Motor neuron (in vitro differentiated cells): ENCODE data around the gene ERC2. TPM values are rescaled to one million over a fixed set of nuclear protein-coding genes. Genes with fewer than 3 reads are reported as not detected.

Experiments
- ATAC-seq, 8 experiments: fragments of 200-7000 bp; cut with Tn5 transposase; replicated peaks in 6 of 8; 2 replicates each; pipeline ENCODE4 v1.8.0; 2021; ENCODE audit warnings: mild to moderate bottlenecking in 8 of 8, moderate library complexity in 8 of 8
- H3K27ac ChIP-seq, 2 donors: fragments of 250-450 bp; sonication (Bioruptor Pico); 2 replicates each; pipeline ENCODE4 v1.9.0; 2021; ENCODE audit warnings: antibody characterized with exemption in 2 of 2, mild to moderate bottlenecking in 2 of 2, moderate library complexity in 1 of 2
- H3K4me1 ChIP-seq, 2 donors: fragments of 250-450 bp; sonication (Bioruptor Pico); replicated peaks in 1 of 2; 2 replicates each; pipeline ENCODE4 v1.6.1; 2021; ENCODE audit warnings: antibody characterized with exemption in 2 of 2, mild to moderate bottlenecking in 2 of 2, moderate library complexity in 1 of 2
- H3K4me3 ChIP-seq, 5 donors: fragments of 250-450 bp; sonication (Bioruptor Pico); 2 replicates each; pipeline ENCODE4 v1.9.0; 2021; ENCODE audit warnings: antibody characterized with exemption in 5 of 5, mild to moderate bottlenecking in 5 of 5, moderate library complexity in 4 of 5
- WGBS, 10 experiments: fragments of 450-650 bp; shearing (Covaris generic); methylation state at CpG; one replicate each; pipeline ENCODE4 v1.0.0; 2022; 5-methylcytosine and 5-hydroxymethylcytosine counted together
- in situ Hi-C, 9 experiments: fragments of 400-800 bp; cut with MboI; loops; one replicate each; pipeline ENCODE4 v1.15.0; 2021; ENCODE audit warnings: low sequenced_read_pairs in 9 of 9, low pct_unique_long_range_greater_than_20kb in 2 of 9; ENCODE audit not compliant: unreplicated experiment in 9 of 9
- total RNA-seq, 8 experiments: library from RNA; unstranded; fragments of 300-600 nt; gene quantifications; 2 replicates each; pipeline versions ENCODE4 v1.2.3 to v1.2.4, GENCODE V29; 2022

Gene ERC2
- total RNA-seq, 8 experiments from 2014 or later, result 1.0 to 28.0 (median 18.2) TPM

DNA sequence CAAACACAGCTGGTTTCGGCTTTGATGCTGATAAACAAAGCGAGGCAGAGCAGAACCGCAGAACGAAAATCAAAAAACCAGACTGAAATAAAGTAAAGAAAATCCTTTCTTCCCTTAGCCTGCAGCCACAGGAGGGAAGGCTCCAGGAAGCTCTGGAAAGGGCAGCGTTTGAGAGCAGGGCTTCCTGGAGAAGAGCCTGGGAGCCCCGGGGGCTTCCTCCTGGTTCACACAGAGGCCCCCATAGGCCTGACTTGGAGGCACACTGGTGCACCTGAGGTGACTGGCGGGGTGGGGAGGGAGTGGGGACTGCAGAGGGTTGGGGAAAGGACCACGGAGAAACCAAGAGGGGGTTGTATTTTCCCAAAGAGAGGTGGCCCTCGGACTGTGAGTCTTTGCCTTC is 882.4 kb downstream of the ERC2 start:
- peak in 1 of 8 experiments; percentile 24 for ATAC-seq
- 0 to 100% (median 76%) methylated on average over 1 to 7 of the region's 9 CpGs; no CpG with 5 or more reads in 2 of the 10 experiments for WGBS, 10 experiments
- Histone ChIP-seq H3K4me3 (no peak overlapping the region), H3K27ac (no peak overlapping the region), H3K4me1 (peaks cover 4 to 5% of the 10 kb centered on the region in 2 donors)
- in situ Hi-C loops, result no loop called here

GRCh38 chr3:55584716-55585368 is 883.4 kb downstream of the ERC2 start:
- WGBS, 10 experiments, result 76 to 100% (median 84%) methylated on average over 1 to 9 of the region's 15 CpGs; no CpG with 5 or more reads in 1 of the 10 experiments
- H3K4me3 ChIP-seq, result no peak overlapping the region
- no peak for ATAC-seq
- in situ Hi-C loops, result no loop called here
- H3K27ac ChIP-seq, result no peak overlapping the region
- peaks cover 4 to 9% of the 10 kb centered on the region in 2 donors for H3K4me1 ChIP-seq

GRCh38 chr3:55584030-55584429 is 884.2 kb downstream of the ERC2 start:
- Histone ChIP-seq H3K27ac (no peak overlapping the region), H3K4me3 (no peak overlapping the region), H3K4me1 (peaks cover 9 to 13% of the 10 kb centered on the region in 2 donors)
- 15 to 100% (median 83%) methylated on average over 1 to 3 of the region's 3 CpGs; no CpG with 5 or more reads in 3 of the 10 experiments for WGBS, 10 experiments
- in situ Hi-C loops, result no loop called here
- ATAC-seq, result no peak

DNA sequence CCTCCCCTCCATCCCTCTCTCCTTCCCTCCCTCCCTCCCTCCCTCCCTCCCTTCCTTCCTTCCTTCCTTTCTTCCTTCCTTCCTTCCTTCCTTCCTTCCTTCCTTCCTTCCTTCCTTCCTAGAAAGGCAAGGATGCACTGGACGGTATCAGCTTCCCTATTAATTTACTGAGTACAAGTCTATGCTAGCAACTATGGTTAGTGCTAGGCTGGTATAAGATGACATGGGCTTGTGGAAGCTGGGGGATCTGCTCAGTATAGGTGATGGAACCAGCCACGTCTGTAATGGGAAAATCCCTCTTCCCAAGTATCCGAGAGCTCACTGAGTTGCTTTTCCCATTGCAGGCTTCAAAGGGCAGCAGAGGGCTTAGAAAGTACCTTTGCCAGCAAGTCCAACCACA is 884.8 kb downstream of the ERC2 start:
- 50 to 100% (median 80%) methylated on average over 1 to 2 of the region's 3 CpGs; no CpG with 5 or more reads in 4 of the 10 experiments for WGBS, 10 experiments
- peaks cover 9 to 18% of the 10 kb centered on the region in 2 donors for H3K4me1 ChIP-seq
- H3K27ac ChIP-seq, result no peak overlapping the region
- H3K4me3 ChIP-seq, result no peak overlapping the region
- no peak for ATAC-seq
- in situ Hi-C loops, result no loop called here

DNA sequence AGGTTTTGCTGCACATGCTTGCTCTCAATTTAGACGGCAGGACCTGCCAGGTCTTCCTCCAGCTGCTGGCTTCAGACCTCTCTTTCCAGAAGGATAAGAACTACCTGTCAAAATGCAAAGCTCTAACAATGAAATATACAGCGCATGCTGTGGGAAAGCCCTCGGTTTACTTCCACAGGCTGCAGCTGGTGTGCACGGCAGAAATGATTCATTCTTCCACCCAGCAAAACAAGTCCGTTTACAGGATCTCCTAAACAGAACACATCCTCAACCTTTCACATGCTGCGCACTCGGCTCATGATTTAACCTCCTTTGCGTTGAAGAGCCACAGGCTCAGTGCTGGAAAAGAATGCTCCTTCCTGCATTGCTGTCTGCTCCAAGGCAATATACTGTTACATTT is 888.8 kb downstream of the ERC2 start:
- Histone ChIP-seq H3K4me1 (peaks cover 9 to 20% of the 10 kb centered on the region in 2 donors), H3K4me3 (no peak overlapping the region), H3K27ac (peak overlapping the region in 1 of 2 donors; percentile 14)
- ATAC-seq, result peak in 5 of 8 experiments; percentile 82 to 95 (median 89)
- WGBS, 10 experiments, result 7 to 76% (median 47%) methylated on average over 1 to 7 of the region's 8 CpGs; no CpG with 5 or more reads in 2 of the 10 experiments
- in situ Hi-C loops, result no loop called here

- no peak overlapping the region for H3K4me3 ChIP-seq
- no peak overlapping the region for H3K27ac ChIP-seq
- in situ Hi-C loops, result no loop called here
- peak in 1 of 8 experiments; percentile 3 for ATAC-seq
- 10 to 100% (median 85%) methylated on average over 1 to 4 of the region's 17 CpGs; no CpG with 5 or more reads in 2 of the 10 experiments for WGBS, 10 experiments
- peaks cover 14 to 25% of the 10 kb centered on the region in 2 donors for H3K4me1 ChIP-seq
These were observed 891.5 kb downstream of the ERC2 start for GRCh38 chr3:55576621-55577388.

GRCh38 chr3:55574671-55575070 is 893.6 kb downstream of the ERC2 start:
- in situ Hi-C loops, result no loop called here
- no peak overlapping the region for H3K4me3 ChIP-seq
- WGBS, 10 experiments, result 0 to 100% (median 83%) methylated on average over 1 to 3 of the region's 3 CpGs; no CpG with 5 or more reads in 3 of the 10 experiments
- H3K4me1 ChIP-seq, result peaks cover 23 to 30% of the 10 kb centered on the region in 2 donors
- H3K27ac ChIP-seq, result no peak overlapping the region
- ATAC-seq, result no peak

DNA sequence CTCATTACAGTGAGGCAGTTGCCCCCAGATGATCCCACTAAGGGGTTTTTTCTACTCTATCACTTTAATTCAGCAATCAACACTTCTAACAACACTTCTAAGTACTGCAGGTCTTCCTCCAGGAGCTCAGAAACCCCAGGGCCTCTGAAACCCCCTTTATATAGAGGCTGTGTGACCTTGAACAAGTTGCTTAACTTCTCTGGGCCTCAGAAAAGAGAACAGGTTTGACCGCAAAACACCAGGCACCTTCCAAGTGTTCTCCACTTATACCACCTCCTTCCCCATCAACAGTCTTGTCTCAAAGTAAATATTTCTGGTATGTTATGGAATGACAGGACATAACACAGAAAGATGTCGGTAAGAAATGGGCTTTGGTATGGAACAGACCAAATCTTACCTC is 895.5 kb downstream of the ERC2 start:
- in situ Hi-C loops, result no loop called here
- Histone ChIP-seq H3K4me1 (peaks cover 21 to 22% of the 10 kb centered on the region in 2 donors), H3K4me3 (no peak overlapping the region), H3K27ac (no peak overlapping the region)
- no peak for ATAC-seq
- WGBS, 10 experiments, result 50 to 100% (median 100%) methylated on average over 1 to 2 of the region's 2 CpGs; no CpG with 5 or more reads in 4 of the 10 experiments

DNA sequence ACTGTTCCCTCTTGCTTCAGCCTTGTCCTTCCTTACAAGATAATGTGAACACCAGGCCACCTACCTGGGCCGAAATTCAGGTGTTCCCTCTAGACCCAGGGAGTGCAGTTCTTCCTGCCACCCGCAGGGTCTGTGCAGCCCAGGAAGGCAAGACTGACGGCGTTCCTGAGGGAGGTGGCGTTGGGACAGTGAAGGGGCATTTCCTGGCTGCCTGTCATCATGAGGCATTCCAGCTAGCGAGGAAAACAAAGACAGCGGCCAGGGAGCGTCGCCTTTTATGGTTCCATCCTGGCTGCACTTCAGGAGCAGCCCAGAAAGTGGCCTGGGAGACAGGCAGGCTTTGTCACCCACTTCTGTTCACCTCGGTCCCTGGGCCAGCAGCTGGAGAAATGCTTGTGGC is 896.4 kb downstream of the ERC2 start:
- in situ Hi-C loops, result no loop called here
- Histone ChIP-seq H3K4me1 (peaks cover 20 to 22% of the 10 kb centered on the region in 2 donors), H3K4me3 (no peak overlapping the region), H3K27ac (no peak overlapping the region)
- peak in 5 of 8 experiments; percentile 91 to 94 (median 94) for ATAC-seq
- 15 to 80% (median 31%) methylated on average over 1 to 5 of the region's 10 CpGs; no CpG with 5 or more reads in 3 of the 10 experiments for WGBS, 10 experiments

- WGBS, 10 experiments, result 0 to 60% (median 42%) methylated on average over 1 to 2 of the region's 3 CpGs; no CpG with 5 or more reads in 6 of the 10 experiments
- in situ Hi-C loops, result no loop called here
- no peak for ATAC-seq
- Histone ChIP-seq H3K27ac (no peak overlapping the region), H3K4me3 (no peak overlapping the region), H3K4me1 (peaks cover 16 to 18% of the 10 kb centered on the region in 2 donors)
These were observed 897.0 kb downstream of the ERC2 start for GRCh38 chr3:55571216-55571813.

GRCh38 chr3:55570271-55570711 is 898.0 kb downstream of the ERC2 start:
- H3K4me3 ChIP-seq, result no peak overlapping the region

GRCh38 chr3:55569033-55569599 is 899.2 kb downstream of the ERC2 start:
- in situ Hi-C loops, result no loop called here
- no peak overlapping the region for H3K4me3 ChIP-seq
- no peak overlapping the region for H3K27ac ChIP-seq
- 20 to 100% (median 87%) methylated on average over 2 to 8 of the region's 10 CpGs for WGBS, 10 experiments
- ATAC-seq, result no peak
- peaks cover 18 to 19% of the 10 kb centered on the region in 2 donors for H3K4me1 ChIP-seq

More at GRCh38 chr3:55570271-55570711, 898.0 kb downstream of the ERC2 start:
- H3K27ac ChIP-seq, result no peak overlapping the region
- ATAC-seq, result no peak
- WGBS, 10 experiments, result 41 to 97% (median 80%) methylated on average over 1 to 7 of the region's 9 CpGs; no CpG with 5 or more reads in 3 of the 10 experiments
- H3K4me1 ChIP-seq, result peaks cover 16 to 18% of the 10 kb centered on the region in 2 donors
- in situ Hi-C loops, result no loop called here
